HAP-1 (cell line): ENCODE data around the gene OR51I1.

Experiments used
- DNase-seq, 2 experiments: peaks; one replicate each; pipeline ENCODE4 v3.0.0-alpha.2; 2016 to 2020; ENCODE audit warnings: low spot score in 2 of 2
- H3K27me3 ChIP-seq: fragments of 250-450 bp; sonication (Bioruptor Pico); 2 replicates; pipeline ENCODE4 v1.5.1; 2020; ENCODE audit warnings: low read depth, mild to moderate bottlenecking, moderate library complexity
- H3K36me3 ChIP-seq: fragments of 250-450 bp; sonication (Bioruptor Pico); replicated peaks from 2 replicates; pipeline ENCODE4 v1.5.1; 2020; ENCODE audit warnings: mild to moderate bottlenecking
- H3K4me1 ChIP-seq: fragments of 250-450 bp; sonication (Bioruptor Pico); 2 replicates; pipeline ENCODE4 v1.5.1; 2020; ENCODE audit warnings: mild to moderate bottlenecking
- H3K4me3 ChIP-seq: fragments of 250-450 bp; sonication (Bioruptor Pico); 2 replicates; pipeline ENCODE4 v1.5.1; 2020; ENCODE audit warnings: mild to moderate bottlenecking, moderate library complexity
- H3K9me3 ChIP-seq: fragments of 250-450 bp; sonication (Bioruptor Pico); 2 replicates; pipeline ENCODE4 v1.5.1; 2020; ENCODE audit warnings: mild to moderate bottlenecking, moderate library complexity
- in situ Hi-C: fragments of 300-500 bp; cut with MboI; formaldehyde crosslinking; loops from 3 replicates; pipeline ENCODE4 v1.14.3; 2020; ENCODE audit warnings: low sequenced_read_pairs, inconsistent platforms, mixed read lengths

Gene OR51I1

DNA sequence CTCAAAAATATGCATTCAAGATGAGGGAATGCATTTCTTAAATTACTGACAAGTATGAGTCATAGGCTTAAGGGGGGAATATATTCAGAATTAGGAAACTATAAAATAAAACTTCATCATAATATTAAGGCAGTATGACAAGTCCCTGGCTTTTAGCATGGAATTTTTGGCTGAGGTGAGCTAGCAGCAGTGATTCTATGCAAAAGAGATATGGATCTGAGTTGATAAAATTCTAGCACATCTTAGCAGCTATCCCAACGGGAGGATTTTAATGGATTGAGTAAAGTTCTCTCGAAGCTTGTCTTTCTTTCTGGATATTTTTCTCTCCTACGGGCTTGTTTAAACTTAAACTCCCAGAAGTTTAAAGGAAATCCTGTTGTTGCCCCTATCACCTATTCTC, 18.2 kb downstream of the OR51I1 start:
- no peak overlapping the region for H3K4me3 ChIP-seq
- H3K9me3 ChIP-seq = no peaks in the 10 kb centered on the region
- H3K4me1 ChIP-seq = no peaks in the 10 kb centered on the region
- H3K36me3 ChIP-seq = no peaks in the 10 kb centered on the region
- no peaks in the 10 kb centered on the region for H3K27me3 ChIP-seq
- DNase-seq = no peak
- in situ Hi-C loops = no loop called here

DNA sequence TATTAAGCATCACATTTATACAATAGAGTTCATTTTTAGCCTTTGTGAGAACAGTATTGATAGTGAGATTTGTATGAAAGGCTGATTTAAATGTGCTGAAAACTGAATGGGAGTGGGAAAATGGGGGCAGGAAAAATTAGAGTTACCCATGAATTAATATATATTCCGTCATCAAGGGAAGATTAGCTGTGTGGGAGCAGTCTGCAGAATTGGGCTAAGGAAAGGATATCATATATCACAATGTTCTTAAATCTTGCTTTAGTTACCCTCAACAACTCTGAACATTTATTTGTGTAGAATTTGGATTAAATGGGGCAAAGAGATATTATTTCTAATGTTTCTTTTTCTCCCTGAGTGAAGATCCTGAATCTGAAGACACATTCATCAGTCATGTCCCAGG, 19.5 kb downstream of the OR51I1 start, which contains the start of gene OR51Q1:
Gene OR51Q1, plus strand, starts transcription at position 301 of the 400 bp plus-strand sequence. Its CDS starts 90 bp downstream, at position 391.
- Histone ChIP-seq H3K4me1 (no peaks in the 10 kb centered on the region), H3K36me3 (no peaks in the 10 kb centered on the region), H3K9me3 (no peaks in the 10 kb centered on the region), H3K4me3 (no peak within 1 kb of the TSS), H3K27me3 (no peaks in the 10 kb centered on the region)
- DNase-seq = no peak
- in situ Hi-C loops = no loop called here

DNA sequence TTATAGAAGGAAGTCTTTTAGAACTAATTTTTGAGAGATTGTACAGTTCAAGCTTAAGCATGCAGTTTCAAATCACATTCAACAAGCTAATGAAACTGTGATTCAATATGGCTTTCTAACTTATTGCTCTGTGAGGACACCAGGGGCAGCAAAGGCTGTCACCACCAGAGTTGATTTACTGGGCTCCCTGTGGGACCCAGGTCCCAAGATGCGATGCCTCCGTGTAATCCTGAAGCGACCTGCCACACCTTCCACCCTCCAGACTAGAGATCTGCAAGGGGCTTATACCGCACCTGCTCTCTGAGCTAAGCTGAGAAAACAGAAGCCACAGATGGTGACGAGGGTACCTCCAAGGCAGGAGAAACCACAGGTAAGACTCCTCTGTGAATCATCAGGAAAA, 20.3 kb downstream of the OR51I1 start:
- Histone ChIP-seq H3K4me1 (no peaks in the 10 kb centered on the region), H3K4me3 (no peak overlapping the region), H3K27me3 (no peaks in the 10 kb centered on the region), H3K9me3 (no peaks in the 10 kb centered on the region), H3K36me3 (no peaks in the 10 kb centered on the region)
- in situ Hi-C loops = no loop called here
- DNase-seq = no peak

DNA sequence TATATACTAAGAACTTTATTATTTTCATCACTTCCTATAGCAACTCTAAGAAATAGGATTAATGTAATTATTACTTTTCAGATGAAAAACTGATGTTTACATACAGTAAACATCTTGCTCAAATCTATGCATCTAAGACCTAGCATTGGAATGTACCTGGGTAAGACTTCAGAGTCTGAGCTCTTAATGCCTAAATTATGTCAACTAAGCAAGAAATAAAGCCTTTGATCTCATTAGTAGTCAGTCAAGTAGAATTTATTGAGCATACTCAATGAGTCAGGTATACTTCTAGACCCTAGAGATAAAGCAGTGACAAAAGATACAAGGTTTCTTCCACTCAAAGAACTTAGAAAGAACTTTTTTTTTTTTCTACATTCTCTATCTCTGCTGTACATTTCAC, 36.1 kb downstream of the OR51I1 start:
- DNase-seq = no peak
- in situ Hi-C loops = no loop called here
- Histone ChIP-seq H3K4me3 (no peak overlapping the region), H3K36me3 (no peaks in the 10 kb centered on the region), H3K4me1 (no peaks in the 10 kb centered on the region), H3K9me3 (no peaks in the 10 kb centered on the region), H3K27me3 (peaks cover 3% of the 10 kb centered on the region; the same call in 1 of the 2 replicates)

DNA sequence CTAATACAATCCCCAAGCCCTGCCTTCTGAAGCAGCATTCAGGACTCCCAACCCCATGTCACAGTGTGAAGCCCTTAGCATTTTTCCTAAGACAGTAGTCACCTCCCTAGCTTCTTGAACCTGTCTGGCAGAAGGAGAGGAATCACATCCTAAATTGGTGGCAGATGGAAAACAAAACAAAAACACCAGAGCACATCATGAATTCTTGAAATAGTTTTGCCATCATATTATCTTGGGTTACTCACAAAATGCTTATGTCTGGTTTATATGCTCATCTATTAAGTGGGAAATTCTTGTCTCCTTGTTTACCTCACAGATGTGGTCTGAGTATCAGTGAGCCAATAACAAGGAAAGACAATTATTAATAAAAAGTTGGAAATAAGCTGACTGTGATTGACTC, 42.4 kb downstream of the OR51I1 start:
- Histone ChIP-seq H3K4me1 (no peaks in the 10 kb centered on the region), H3K36me3 (no peaks in the 10 kb centered on the region), H3K4me3 (no peak overlapping the region), H3K27me3 (no peaks in the 10 kb centered on the region), H3K9me3 (no peaks in the 10 kb centered on the region)
- no peak for DNase-seq
- in situ Hi-C loops = loop anchor here (25.0 kb wide), 1 partner anchor 762 kb away; the partner anchor contains the start of genes OR51D1 and OR51E1

DNA sequence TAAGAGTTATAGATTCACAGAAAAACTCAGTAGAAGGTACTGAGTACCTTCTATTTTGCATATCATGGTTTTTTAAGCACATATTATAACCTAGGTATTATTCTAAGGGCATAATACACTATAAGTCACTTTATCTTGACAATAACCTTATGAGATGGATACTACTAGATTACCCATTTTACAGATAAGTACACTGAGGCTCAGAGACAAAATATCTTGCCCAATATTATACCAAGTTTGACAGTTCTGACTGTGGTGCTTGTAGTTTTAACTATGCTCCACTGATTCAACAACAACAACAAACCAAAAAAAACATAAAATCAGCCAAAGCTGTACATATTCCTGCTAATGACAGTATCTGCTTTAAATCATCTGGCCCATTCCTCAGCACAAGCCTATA, 47.2 kb downstream of the OR51I1 start:
- Histone ChIP-seq H3K4me3 (no peak overlapping the region), H3K36me3 (no peaks in the 10 kb centered on the region), H3K27me3 (no peaks in the 10 kb centered on the region), H3K9me3 (no peaks in the 10 kb centered on the region), H3K4me1 (no peaks in the 10 kb centered on the region)
- in situ Hi-C loops = loop anchor here (25.0 kb wide), 1 partner anchor 757 kb away; the partner anchor contains the start of genes OR51D1 and OR51E1
- DNase-seq = no peak
